NCI-H2107 treated with DMSO at 0.1 percent for 48 hours (cell line): ENCODE results near the gene KCTD1.

ENCODE experiments used
- DNase-seq: peaks from one replicate; lab custom pipeline; 2025; ENCODE audit not compliant: unreplicated experiment; lab: John Stamatoyannopoulos, UW

Gene KCTD1

DNA sequence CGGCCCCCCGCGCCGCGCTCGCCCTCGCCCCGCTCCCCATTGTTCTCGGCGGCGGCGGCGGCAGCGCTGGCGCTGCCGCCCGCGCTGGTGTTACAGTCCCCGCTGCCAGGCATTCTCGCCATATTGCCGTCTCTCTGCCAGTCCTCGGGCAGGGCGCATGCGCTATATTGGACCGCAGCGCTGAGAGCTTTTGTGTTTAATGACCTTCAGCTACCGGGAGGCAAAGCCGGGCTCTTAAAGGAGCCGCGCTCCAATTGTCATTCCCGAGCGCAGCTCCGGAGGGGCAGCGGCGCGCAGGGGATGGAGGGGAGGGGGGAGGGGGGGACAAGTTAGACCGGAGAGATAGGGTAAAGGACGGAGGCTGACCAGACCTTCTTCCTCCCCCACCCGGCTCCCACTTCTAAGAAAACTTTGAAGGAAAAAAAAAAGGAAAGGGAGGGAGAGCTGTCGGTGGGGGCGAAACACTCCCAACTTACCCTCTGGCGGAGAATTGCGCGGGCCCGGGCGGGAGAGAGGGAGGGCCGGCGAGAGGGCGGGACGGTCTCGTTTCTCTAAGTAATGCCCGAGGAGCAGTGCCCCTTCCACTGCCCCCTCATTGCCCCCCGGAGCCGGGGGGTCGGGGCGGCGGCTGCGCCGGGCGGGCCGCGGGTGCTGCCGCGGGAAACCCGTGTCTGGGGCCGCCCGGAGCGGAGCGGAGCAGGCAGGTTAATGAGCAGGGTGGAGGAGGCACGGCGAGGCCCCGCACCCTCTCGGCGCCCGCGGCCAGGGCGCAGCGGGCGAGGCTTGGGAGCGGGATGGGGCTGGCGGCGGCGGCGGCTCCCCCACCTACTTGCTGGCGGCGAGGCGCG lies at the start of gene KCTD1:
Gene KCTD1, minus strand, starts transcription at position 139 of the 848 bp plus-strand sequence. Its CDS starts 17 bp downstream, at position 122.
- peak; percentile 10 for DNase-seq

DNA sequence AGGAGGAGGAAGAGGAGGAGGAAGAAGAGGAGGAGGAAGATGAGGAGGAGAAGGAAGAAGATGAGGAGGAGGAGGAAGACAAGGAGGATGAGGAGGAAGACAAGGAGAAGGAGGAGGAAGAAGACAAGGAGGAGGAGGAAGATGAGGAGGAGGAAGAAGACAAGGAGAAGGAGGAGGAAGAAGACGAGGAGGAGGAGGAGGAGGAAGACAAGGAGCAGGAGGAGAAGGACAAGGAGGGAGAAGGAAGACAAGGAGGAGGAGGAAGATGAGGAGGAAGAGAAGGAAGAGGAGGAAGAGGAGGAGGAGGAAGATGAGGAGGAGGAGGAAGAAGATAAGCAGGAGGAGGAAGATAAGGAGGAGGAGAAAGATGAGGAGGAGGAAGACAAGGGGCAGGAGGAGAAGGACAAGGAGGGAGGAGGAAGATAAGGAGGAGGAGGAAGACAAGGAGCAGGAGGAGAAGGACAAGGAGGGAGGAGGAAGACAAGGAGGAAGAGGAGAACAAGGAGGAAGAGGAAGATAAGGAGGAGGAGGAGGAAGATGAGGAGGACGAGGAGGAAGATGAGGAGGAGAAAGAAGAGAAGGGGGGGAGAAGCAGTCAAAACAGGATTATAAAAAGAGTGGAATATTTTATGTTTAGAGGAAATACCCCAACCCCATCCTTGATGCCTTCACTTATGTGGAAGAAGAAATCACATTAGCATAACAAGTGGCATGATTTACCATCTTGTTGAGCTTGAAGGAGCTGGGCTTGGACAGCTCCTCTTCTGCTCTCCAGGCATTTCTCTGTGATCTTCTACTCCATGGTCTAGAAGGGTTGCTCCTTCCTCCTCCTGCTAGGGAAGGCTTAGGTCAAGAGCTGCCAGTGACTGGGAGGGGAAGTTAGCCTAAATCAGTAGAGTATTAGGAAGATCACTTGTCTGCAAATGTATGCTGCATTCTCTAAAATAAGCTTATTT lies 45.3 kb upstream of the KCTD1 start:
- no peak for DNase-seq

GRCh38 chr18:26584745-26585144 lies 36.4 kb upstream of the KCTD1 start:
- DNase-seq = no peak

- no peak for DNase-seq
Observed at GRCh38 chr18:26579941-26580618, 31.7 kb upstream of the KCTD1 start.

DNA sequence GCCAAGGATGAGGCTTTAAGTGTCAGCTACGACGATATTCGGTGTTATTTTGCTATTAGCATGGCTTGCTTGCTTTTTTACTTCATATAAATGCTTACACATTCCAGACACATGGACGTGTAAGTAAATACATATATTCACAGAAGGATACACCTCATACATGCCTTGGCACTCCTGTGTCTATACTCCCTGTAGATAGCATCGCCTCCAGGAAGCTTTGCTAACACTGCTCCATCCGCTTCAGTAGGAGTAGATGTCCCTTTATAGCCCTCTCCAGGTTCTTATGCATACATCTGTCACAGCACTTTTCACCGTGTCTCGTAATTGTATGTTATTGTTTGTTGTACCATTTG lies 27.5 kb upstream of the KCTD1 start:
- DNase-seq = no peak

- no peak for DNase-seq
Observed at GRCh38 chr18:26574958-26575864, 26.9 kb upstream of the KCTD1 start.

- no peak for DNase-seq
Observed at GRCh38 chr18:26568926-26569665, 20.7 kb upstream of the KCTD1 start.

GRCh38 chr18:26568513-26568912 lies 20.2 kb upstream of the KCTD1 start:
- no peak for DNase-seq

DNA sequence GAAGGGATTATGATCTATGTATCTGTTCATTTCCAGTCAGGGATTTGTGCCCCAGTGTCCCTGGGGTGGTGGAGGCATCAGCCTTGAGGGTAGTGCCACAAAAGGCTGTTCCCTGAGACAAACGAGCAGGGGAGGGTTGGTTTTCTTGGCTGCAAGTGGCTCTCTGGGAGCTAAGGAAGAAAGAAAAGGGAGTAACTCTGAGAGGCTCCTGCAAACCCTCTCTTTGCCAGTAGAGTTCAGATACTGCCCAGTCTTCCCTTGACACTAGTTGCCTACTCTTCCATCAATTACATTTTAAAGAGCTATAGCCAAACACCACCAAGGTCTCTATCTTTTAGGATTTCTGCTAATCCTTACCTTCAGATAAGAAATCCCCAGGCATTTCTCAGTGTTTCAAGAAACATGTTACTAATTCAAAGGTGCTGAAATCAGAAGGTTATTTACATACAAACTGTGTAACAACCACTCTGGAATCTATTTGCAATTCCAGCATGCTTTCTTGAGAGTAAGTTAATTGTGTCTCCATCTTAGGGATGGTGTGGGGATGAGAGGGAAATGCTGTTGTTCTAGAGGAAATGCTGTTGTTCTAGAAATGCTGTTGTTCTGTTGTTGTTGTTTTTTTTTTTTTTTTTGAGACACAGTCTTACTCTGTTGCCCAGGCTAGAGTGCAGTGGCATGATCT lies 18.7 kb upstream of the KCTD1 start:
- no peak for DNase-seq

- DNase-seq = no peak
Observed at GRCh38 chr18:26565514-26565913, 17.2 kb upstream of the KCTD1 start.

DNA sequence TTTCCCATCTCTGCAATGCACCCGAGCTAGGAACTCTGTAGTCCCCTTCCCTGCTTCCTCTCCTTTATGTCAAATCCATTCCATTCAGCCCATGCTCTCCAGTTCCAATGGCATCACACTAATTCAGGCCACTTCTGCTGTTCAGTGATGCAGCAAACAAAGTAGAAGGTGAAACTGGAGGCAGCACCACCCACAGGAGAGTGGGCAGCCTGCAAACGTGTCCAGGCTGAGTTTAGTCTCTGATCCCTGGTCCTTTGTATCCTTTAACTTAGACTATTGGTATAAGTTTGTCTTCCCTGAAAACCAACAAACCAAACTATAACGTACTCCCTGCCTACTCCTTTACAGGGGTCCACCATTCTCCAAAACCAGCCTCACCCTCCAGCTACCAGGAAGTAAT lies 14.7 kb upstream of the KCTD1 start:
- DNase-seq = no peak

- no peak for DNase-seq
Observed at GRCh38 chr18:26562568-26562967, 14.2 kb upstream of the KCTD1 start.

GRCh38 chr18:26561769-26562168 lies 13.4 kb upstream of the KCTD1 start:
- DNase-seq = no peak

DNA sequence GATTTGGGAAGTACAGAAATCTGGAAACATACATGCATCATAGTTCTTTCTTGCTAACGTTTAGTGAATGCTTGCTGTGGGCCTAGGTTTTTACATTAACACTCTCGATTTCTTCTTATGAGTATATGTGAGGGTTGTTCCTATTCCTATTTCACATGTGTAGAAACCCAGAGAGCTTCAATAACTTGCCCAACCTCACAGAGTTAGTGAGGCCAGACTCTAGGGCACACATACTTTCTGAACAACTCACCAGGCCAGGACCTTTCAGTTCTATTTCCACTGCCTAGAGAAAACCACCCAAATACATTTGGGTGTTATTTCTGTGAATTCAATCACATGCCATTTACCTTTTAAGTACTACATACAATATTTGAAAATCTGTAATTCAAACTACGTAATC lies 8.2 kb upstream of the KCTD1 start:
- no peak for DNase-seq

GRCh38 chr18:26555804-26556553 lies 7.6 kb upstream of the KCTD1 start:
- DNase-seq = no peak

DNA sequence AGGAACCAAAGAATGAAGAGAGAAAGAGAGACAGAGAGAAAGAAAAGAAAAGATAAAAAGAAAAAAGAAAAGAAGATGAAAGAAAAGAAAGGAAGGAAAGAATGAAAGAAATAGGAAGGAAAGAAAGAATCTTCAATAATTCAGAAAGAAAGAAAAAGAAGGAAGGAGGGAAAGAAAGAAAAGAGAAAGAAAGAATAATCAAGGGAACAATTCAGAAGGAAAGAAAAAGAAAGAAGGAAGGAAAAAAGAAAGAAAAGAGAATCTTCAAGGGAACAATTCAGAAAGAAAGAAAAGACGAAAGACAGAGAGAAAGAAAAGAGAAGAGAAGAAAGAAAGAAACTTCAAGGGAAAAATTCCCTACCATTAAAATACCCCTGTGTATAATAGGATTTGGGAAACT lies 5.6 kb upstream of the KCTD1 start:
- DNase-seq = no peak

- no peak for DNase-seq
Observed at GRCh38 chr18:26551695-26552081, 3.3 kb upstream of the KCTD1 start.

DNA sequence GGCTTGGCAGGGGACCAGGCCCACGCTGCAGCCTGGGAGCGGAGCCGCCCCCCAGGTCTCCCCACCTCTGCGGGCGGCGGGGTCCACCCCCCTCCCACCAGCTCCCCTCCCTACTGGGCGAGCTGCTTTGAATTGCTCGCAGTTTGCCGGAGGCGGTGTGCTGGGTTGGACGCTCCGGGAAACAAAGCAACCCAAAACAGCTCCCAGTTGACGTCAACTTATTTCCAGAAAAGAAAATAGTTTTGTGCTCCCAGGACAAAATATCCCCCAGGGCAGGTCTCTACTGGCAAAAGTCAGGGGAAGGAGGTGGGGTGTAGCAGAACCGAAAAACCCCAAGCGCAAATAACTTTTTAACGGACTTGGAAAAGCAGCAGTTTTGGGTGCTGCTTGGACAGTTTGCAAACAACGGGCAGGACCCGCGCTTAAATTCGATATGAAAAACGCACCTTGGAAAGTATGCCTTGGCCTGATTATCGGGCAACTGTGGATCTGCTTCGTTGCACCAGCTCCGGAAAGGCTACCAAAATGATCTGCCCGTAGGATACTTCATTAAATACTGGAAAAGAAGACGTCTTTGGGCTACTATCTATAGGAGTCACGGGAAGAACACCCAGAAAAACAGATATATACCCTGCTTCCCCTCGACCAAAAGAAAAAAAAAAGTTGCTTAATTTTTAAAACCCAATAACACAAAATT lies 2.8 kb upstream of the KCTD1 start:
- DNase-seq = no peak
